ENCODE data around the gene PSAP. TPM values are rescaled to one million over a fixed set of nuclear protein-coding genes. Genes with fewer than 3 reads are reported as not detected.
A peak's percentile ranks its signal among the peaks of the same experiment; 100 is the strongest.

PSAP gene
- total RNA-seq, 1 donor from 2014 or later: 487 TPM

GRCh38 chr10:71848325-71849275 is 2.5 kb downstream of the PSAP start:
- Mint-ChIP-seq H3K27me3 (no peaks in the 10 kb centered on the region), H3K4me1 (ENCODE audit: unreplicated experiment) (peaks cover 39% of the 10 kb centered on the region), H3K36me3 (peaks cover 7% of the 10 kb centered on the region), H3K4me3 (peak overlapping the region; percentile 72), H3K9me3 (no peaks in the 10 kb centered on the region), H3K27ac (peak overlapping the region; percentile 65)
- DNase-seq (ENCODE audit: extremely low spot score, unreplicated experiment): no peak
- TF ChIP-seq, protein P1, sequence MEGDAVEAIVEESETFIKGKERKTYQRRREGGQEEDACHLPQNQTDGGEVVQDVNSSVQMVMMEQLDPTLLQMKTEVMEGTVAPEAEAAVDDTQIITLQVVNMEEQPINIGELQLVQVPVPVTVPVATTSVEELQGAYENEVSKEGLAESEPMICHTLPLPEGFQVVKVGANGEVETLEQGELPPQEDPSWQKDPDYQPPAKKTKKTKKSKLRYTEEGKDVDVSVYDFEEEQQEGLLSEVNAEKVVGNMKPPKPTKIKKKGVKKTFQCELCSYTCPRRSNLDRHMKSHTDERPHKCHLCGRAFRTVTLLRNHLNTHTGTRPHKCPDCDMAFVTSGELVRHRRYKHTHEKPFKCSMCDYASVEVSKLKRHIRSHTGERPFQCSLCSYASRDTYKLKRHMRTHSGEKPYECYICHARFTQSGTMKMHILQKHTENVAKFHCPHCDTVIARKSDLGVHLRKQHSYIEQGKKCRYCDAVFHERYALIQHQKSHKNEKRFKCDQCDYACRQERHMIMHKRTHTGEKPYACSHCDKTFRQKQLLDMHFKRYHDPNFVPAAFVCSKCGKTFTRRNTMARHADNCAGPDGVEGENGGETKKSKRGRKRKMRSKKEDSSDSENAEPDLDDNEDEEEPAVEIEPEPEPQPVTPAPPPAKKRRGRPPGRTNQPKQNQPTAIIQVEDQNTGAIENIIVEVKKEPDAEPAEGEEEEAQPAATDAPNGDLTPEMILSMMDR (conservative IDR thresholded peaks at IDR 0.05): no peak

GRCh38 chr10:71847418-71847817 is 3.6 kb downstream of the PSAP start:
- Mint-ChIP-seq H3K4me1 (ENCODE audit: unreplicated experiment) (peaks cover 43% of the 10 kb centered on the region), H3K9me3 (no peaks in the 10 kb centered on the region), H3K27me3 (no peaks in the 10 kb centered on the region), H3K27ac (peak overlapping the region; percentile 65), H3K36me3 (peaks cover 7% of the 10 kb centered on the region), H3K4me3 (no peak overlapping the region)
- no peak for DNase-seq (ENCODE audit: extremely low spot score, unreplicated experiment)
- TF ChIP-seq, protein P1 (conservative IDR thresholded peaks at IDR 0.05): no peak

DNA sequence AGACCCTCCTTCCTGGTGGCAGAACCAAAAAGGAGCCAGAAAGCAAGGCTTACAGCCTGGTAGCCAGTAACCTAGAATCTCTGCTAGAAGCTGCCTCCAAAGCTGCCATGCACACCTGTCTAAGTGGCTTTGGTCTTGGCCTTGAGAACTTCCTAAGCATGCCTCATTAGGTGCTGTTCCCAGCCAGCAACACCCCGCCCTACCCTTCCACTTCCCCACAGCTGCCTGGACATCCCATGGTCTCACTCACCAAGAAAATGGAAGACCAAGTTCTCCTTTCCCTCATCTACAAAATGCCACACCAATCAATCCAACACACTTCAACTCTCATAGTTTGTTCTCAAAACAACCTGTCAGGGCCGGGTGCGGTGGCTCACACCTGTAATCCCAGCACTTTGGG is 4.2 kb downstream of the PSAP start:
- DNase-seq (ENCODE audit: extremely low spot score, unreplicated experiment): no peak
- TF ChIP-seq, protein P1 (conservative IDR thresholded peaks at IDR 0.05): no peak
- H3K9me3 Mint-ChIP-seq: no peaks in the 10 kb centered on the region
- no peaks in the 10 kb centered on the region for H3K27me3 Mint-ChIP-seq
- H3K27ac Mint-ChIP-seq: no peak overlapping the region
- H3K4me3 Mint-ChIP-seq: no peak overlapping the region
- H3K4me1 Mint-ChIP-seq (ENCODE audit: unreplicated experiment): peaks cover 43% of the 10 kb centered on the region
- peaks cover 7% of the 10 kb centered on the region for H3K36me3 Mint-ChIP-seq

DNA sequence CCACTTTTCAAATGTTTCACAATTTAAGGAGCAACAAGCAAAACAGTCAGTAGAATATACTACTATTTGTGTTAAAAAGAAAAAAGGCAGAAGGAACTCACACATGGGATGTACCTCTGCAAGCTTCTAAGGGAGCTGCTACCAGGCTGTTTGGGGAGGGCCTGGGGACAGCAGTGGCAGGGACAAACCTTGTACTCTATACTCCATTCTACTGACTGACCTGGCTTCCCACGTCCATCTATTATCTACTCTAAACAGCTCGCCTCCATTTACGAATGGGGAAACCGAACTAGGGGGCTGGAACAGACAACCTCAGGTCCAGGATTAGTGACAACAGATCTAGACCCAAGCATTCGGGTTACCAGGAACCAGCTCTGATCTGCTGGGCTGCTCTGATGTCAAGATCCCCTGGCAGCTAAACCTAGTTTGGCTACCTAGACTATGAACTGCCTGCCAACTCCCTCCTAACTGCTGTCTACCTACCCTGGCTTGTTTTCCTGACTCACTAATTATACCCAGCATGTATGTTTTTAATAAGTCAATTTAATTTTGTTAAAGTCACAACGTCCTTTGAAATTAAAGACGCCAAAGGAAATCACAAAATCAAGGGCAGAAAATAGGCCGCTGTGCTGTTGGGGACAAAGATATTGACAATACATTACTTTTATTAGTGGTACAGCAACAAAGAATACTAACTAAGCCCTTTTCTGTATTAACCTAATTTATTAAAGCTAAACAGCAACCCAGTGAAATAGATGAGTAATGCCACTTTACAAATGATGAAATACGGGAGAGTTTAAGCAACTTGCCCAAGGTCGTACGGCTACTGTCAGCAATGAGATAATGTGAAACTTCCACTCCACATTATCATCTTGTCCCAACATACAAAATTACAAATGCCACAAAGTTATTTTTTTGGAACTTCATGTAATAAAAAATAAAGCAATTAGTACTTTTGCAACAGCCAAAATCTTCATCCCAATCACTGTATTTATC is 5.3 kb downstream of the PSAP start:
- Mint-ChIP-seq H3K27ac (peak overlapping the region; percentile 39), H3K9me3 (no peaks in the 10 kb centered on the region), H3K4me3 (no peak overlapping the region), H3K36me3 (peaks cover 7% of the 10 kb centered on the region), H3K4me1 (ENCODE audit: unreplicated experiment) (peaks cover 42% of the 10 kb centered on the region), H3K27me3 (no peaks in the 10 kb centered on the region)
- TF ChIP-seq, protein P1 (conservative IDR thresholded peaks at IDR 0.05): no peak
- no peak for DNase-seq (ENCODE audit: extremely low spot score, unreplicated experiment)

GRCh38 chr10:71844695-71845094 is 6.4 kb downstream of the PSAP start:
- Mint-ChIP-seq H3K27ac (no peak overlapping the region), H3K36me3 (peaks cover 4% of the 10 kb centered on the region), H3K4me3 (no peak overlapping the region), H3K27me3 (no peaks in the 10 kb centered on the region), H3K4me1 (ENCODE audit: unreplicated experiment) (peaks cover 43% of the 10 kb centered on the region), H3K9me3 (no peaks in the 10 kb centered on the region)
- DNase-seq (ENCODE audit: extremely low spot score, unreplicated experiment): no peak
- TF ChIP-seq, protein P1 (conservative IDR thresholded peaks at IDR 0.05): no peak
